ENCODE data around the gene TTC32. TPM values are rescaled to one million over a fixed set of nuclear protein-coding genes. Genes with fewer than 3 reads are reported as not detected.

The TTC32 gene
- total and polyA plus RNA-seq, 9 donors = 13.3 to 21.3 (median 16.0) TPM

GRCh38 chr2:19868224-19868623 lies 33.6 kb downstream of the TTC32 start:
- no peak for DNase-seq
- peaks cover 14% of the 10 kb centered on the region for H3K4me1 ChIP-seq (ENCODE audit: control insufficient read depth, insufficient read depth, low read length)
- no peaks in the 10 kb centered on the region for H3K36me3 ChIP-seq (ENCODE audit: control insufficient read depth, insufficient read depth, low read length)
- no peak overlapping the region for H3K27ac ChIP-seq (ENCODE audit: low read length)
- H3K4me3 ChIP-seq (ENCODE audit: low read length) = peak overlapping the region; percentile 45
- no peaks in the 10 kb centered on the region for H3K9me3 ChIP-seq (replicated peaks; ENCODE audit: control insufficient read depth, low read depth, low read length)
- H3K27me3 ChIP-seq (ENCODE audit: control insufficient read depth, insufficient read depth, low read length) = peaks cover 3% of the 10 kb centered on the region
- WGBS (ENCODE audit: insufficient coverage) = 78% methylated on average over 5 of the region's 7 CpGs

GRCh38 chr2:19866771-19867170 lies 35.0 kb downstream of the TTC32 start:
- WGBS (ENCODE audit: insufficient coverage) = 57% methylated on average over 1 of the region's 2 CpGs
- Histone ChIP-seq H3K4me1 (ENCODE audit: control insufficient read depth, insufficient read depth, low read length) (peaks cover 15% of the 10 kb centered on the region), H3K36me3 (ENCODE audit: control insufficient read depth, insufficient read depth, low read length) (no peaks in the 10 kb centered on the region), H3K9me3 (replicated peaks; ENCODE audit: control insufficient read depth, low read depth, low read length) (no peaks in the 10 kb centered on the region), H3K4me3 (ENCODE audit: low read length) (no peak overlapping the region), H3K27ac (ENCODE audit: low read length) (no peak overlapping the region), H3K27me3 (ENCODE audit: control insufficient read depth, insufficient read depth, low read length) (peaks cover 3% of the 10 kb centered on the region)
- no peak for DNase-seq

GRCh38 chr2:19865151-19865550 lies 36.6 kb downstream of the TTC32 start:
- H3K9me3 ChIP-seq (replicated peaks; ENCODE audit: control insufficient read depth, low read depth, low read length) = no peaks in the 10 kb centered on the region

GRCh38 chr2:19864381-19864780 lies 37.4 kb downstream of the TTC32 start:
- Histone ChIP-seq H3K9me3 (replicated peaks; ENCODE audit: control insufficient read depth, low read depth, low read length) (no peaks in the 10 kb centered on the region), H3K36me3 (ENCODE audit: control insufficient read depth, insufficient read depth, low read length) (no peaks in the 10 kb centered on the region), H3K27me3 (ENCODE audit: control insufficient read depth, insufficient read depth, low read length) (peaks cover under 1% of the 10 kb centered on the region), H3K4me1 (ENCODE audit: control insufficient read depth, insufficient read depth, low read length) (peaks cover 13% of the 10 kb centered on the region), H3K27ac (ENCODE audit: low read length) (no peak overlapping the region), H3K4me3 (ENCODE audit: low read length) (no peak overlapping the region)
- WGBS (ENCODE audit: insufficient coverage) = 59% methylated on average over 11 of the region's 11 CpGs
- no peak for DNase-seq

More at GRCh38 chr2:19865151-19865550, 36.6 kb downstream of the TTC32 start:
- Histone ChIP-seq H3K27ac (ENCODE audit: low read length) (no peak overlapping the region), H3K4me3 (ENCODE audit: low read length) (no peak overlapping the region), H3K27me3 (ENCODE audit: control insufficient read depth, insufficient read depth, low read length) (peaks cover 3% of the 10 kb centered on the region), H3K4me1 (ENCODE audit: control insufficient read depth, insufficient read depth, low read length) (peaks cover 15% of the 10 kb centered on the region), H3K36me3 (ENCODE audit: control insufficient read depth, insufficient read depth, low read length) (no peaks in the 10 kb centered on the region)
- DNase-seq = no peak
- no CpG with 5 or more reads among the region's 2 CpGs for WGBS (ENCODE audit: insufficient coverage)

- no peaks in the 10 kb centered on the region for H3K27me3 ChIP-seq (ENCODE audit: control insufficient read depth, insufficient read depth, low read length)
- WGBS (ENCODE audit: insufficient coverage) = 19% methylated on average over 31 of the region's 33 CpGs
- H3K4me3 ChIP-seq (ENCODE audit: low read length) = no peak overlapping the region
- peaks cover 7% of the 10 kb centered on the region for H3K4me1 ChIP-seq (ENCODE audit: control insufficient read depth, insufficient read depth, low read length)
- H3K36me3 ChIP-seq (ENCODE audit: control insufficient read depth, insufficient read depth, low read length) = no peaks in the 10 kb centered on the region
- H3K9me3 ChIP-seq (replicated peaks; ENCODE audit: control insufficient read depth, low read depth, low read length) = no peaks in the 10 kb centered on the region
- DNase-seq = peak; percentile 68
- H3K27ac ChIP-seq (ENCODE audit: low read length) = no peak overlapping the region
These were observed 38.3 kb downstream of the TTC32 start for GRCh38 chr2:19863303-19864041.

- Histone ChIP-seq H3K4me3 (ENCODE audit: low read length) (no peak overlapping the region), H3K27me3 (ENCODE audit: control insufficient read depth, insufficient read depth, low read length) (no peaks in the 10 kb centered on the region), H3K36me3 (ENCODE audit: control insufficient read depth, insufficient read depth, low read length) (no peaks in the 10 kb centered on the region), H3K9me3 (replicated peaks; ENCODE audit: control insufficient read depth, low read depth, low read length) (no peaks in the 10 kb centered on the region), H3K4me1 (ENCODE audit: control insufficient read depth, insufficient read depth, low read length) (peaks cover 6% of the 10 kb centered on the region), H3K27ac (ENCODE audit: low read length) (no peak overlapping the region)
- peak; percentile 58 for DNase-seq
- WGBS (ENCODE audit: insufficient coverage) = 56% methylated on average over 1 of the region's 1 CpG
These were observed 40.0 kb downstream of the TTC32 start for GRCh38 chr2:19861813-19862212.

GRCh38 chr2:19860022-19860421 lies 41.8 kb downstream of the TTC32 start:
- Histone ChIP-seq H3K36me3 (ENCODE audit: control insufficient read depth, insufficient read depth, low read length) (no peaks in the 10 kb centered on the region), H3K9me3 (replicated peaks; ENCODE audit: control insufficient read depth, low read depth, low read length) (no peaks in the 10 kb centered on the region), H3K27ac (ENCODE audit: low read length) (no peak overlapping the region), H3K4me3 (ENCODE audit: low read length) (no peak overlapping the region), H3K4me1 (ENCODE audit: control insufficient read depth, insufficient read depth, low read length) (peaks cover 19% of the 10 kb centered on the region), H3K27me3 (ENCODE audit: control insufficient read depth, insufficient read depth, low read length) (no peaks in the 10 kb centered on the region)
- DNase-seq = no peak
- 67% methylated on average over 3 of the region's 6 CpGs for WGBS (ENCODE audit: insufficient coverage)

- Histone ChIP-seq H3K4me1 (ENCODE audit: control insufficient read depth, insufficient read depth, low read length) (peaks cover 22% of the 10 kb centered on the region), H3K36me3 (ENCODE audit: control insufficient read depth, insufficient read depth, low read length) (no peaks in the 10 kb centered on the region), H3K27ac (ENCODE audit: low read length) (no peak overlapping the region), H3K9me3 (replicated peaks; ENCODE audit: control insufficient read depth, low read depth, low read length) (no peaks in the 10 kb centered on the region), H3K4me3 (ENCODE audit: low read length) (no peak overlapping the region), H3K27me3 (ENCODE audit: control insufficient read depth, insufficient read depth, low read length) (no peaks in the 10 kb centered on the region)
- WGBS (ENCODE audit: insufficient coverage) = 86% methylated on average over 5 of the region's 11 CpGs
- DNase-seq = no peak
These were observed 42.2 kb downstream of the TTC32 start for GRCh38 chr2:19859565-19859964.

- Histone ChIP-seq H3K36me3 (ENCODE audit: control insufficient read depth, insufficient read depth, low read length) (no peaks in the 10 kb centered on the region), H3K27me3 (ENCODE audit: control insufficient read depth, insufficient read depth, low read length) (no peaks in the 10 kb centered on the region), H3K27ac (ENCODE audit: low read length) (no peak overlapping the region), H3K4me1 (ENCODE audit: control insufficient read depth, insufficient read depth, low read length) (peaks cover 18% of the 10 kb centered on the region), H3K4me3 (ENCODE audit: low read length) (no peak overlapping the region), H3K9me3 (replicated peaks; ENCODE audit: control insufficient read depth, low read depth, low read length) (no peaks in the 10 kb centered on the region)
- 98% methylated on average over 8 of the region's 15 CpGs for WGBS (ENCODE audit: insufficient coverage)
- no peak for DNase-seq
These were observed 44.0 kb downstream of the TTC32 start for GRCh38 chr2:19857806-19858205.

- WGBS (ENCODE audit: insufficient coverage) = 75% methylated on average over 5 of the region's 7 CpGs
- H3K4me1 ChIP-seq (ENCODE audit: control insufficient read depth, insufficient read depth, low read length) = peaks cover 18% of the 10 kb centered on the region
- H3K27ac ChIP-seq (ENCODE audit: low read length) = no peak overlapping the region
- no peak overlapping the region for H3K4me3 ChIP-seq (ENCODE audit: low read length)
- DNase-seq = no peak
- H3K36me3 ChIP-seq (ENCODE audit: control insufficient read depth, insufficient read depth, low read length) = no peaks in the 10 kb centered on the region
- no peaks in the 10 kb centered on the region for H3K27me3 ChIP-seq (ENCODE audit: control insufficient read depth, insufficient read depth, low read length)
- no peaks in the 10 kb centered on the region for H3K9me3 ChIP-seq (replicated peaks; ENCODE audit: control insufficient read depth, low read depth, low read length)
These were observed 44.7 kb downstream of the TTC32 start for GRCh38 chr2:19857100-19857499.

Data from muscle of leg (tissue), 11 donors.